GM18526 (cell line): ENCODE data around the gene GNAS.

Experiments
- POLR2A ChIP-seq: IDR thresholded peaks from 3 replicates; pipeline ENCODE4 v1.6.1; 2011; ENCODE audit not compliant: insufficient read length; ENCODE audit errors: extremely low read depth

Gene GNAS

GRCh38 chr20:58893355-58894120 lies 41.0 kb downstream of the GNAS start:
- no peak for TF ChIP-seq POLR2A

GRCh38 chr20:58894652-58895447 lies 42.3 kb downstream of the GNAS start:
- no peak for TF ChIP-seq POLR2A

GRCh38 chr20:58895448-58896180 lies 43.1 kb downstream of the GNAS start:
- no peak for TF ChIP-seq POLR2A

DNA sequence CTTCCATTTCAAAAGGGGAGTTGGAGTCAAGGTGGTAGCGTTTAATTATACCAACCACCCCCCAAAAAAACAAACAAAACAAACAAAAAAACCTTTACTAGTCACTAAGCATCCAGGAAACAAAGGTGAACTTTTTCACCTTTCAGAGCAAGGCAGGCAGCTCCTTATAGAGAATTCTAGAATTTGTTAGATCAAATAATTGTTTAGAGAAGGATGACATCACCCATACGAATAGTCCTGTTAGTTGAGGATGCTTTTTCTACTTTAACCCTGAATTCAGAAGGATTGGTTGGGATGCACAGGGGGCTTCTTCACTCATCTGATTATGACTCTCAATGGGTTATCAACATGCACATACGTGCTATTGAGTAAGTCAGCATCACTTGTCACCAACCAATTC lies 44.3 kb downstream of the GNAS start:
- TF ChIP-seq POLR2A = no peak

DNA sequence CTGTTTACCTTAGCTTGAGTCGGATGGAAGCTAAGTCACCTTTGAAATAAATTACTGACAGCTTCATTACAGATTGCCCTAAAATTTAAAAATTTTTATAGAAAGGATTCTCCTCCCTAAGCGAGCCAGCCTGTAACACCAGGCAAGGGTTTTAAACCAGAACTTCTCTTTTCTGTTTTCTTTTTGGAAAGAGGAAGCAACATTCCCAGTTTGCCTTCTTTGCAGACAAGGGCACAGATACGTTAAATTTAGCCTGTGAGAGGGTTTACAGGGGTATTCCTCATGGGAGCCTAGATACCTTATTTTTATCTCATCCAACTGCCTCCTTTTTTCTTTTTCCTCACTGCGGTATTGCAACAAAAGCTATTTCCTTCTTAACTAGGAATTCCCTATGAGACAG lies 45.0 kb downstream of the GNAS start:
- TF ChIP-seq POLR2A = no peak

- TF ChIP-seq POLR2A = no peak
These were observed 46.3 kb downstream of the GNAS start for GRCh38 chr20:58898629-58899408.

- no peak for TF ChIP-seq POLR2A
These were observed 47.0 kb downstream of the GNAS start for GRCh38 chr20:58899512-58899911.

DNA sequence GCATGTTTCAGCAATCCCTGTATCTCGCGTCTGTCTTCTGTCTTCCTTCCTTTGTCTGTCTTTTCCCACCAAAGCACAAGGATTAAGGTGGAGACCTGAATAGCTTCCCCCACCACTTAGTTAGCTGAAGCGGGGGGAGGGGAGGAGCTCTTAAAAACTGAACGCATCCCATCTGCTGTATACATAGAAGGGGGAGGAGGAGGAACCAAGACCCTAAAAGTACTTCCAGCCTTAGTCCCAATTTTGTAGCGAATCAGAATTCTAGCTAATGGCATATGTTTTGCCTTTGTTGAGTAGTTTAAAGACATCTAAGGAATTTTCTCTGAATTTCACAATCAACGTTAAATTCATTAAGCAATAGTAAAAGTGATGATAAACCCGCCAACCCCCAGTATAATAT lies 47.9 kb downstream of the GNAS start:
- TF ChIP-seq POLR2A = no peak

- TF ChIP-seq POLR2A = no peak
These were observed 49.2 kb downstream of the GNAS start for GRCh38 chr20:58901488-58902402.

GRCh38 chr20:58903614-58904013 lies 51.1 kb downstream of the GNAS start:
- TF ChIP-seq POLR2A = no peak

DNA sequence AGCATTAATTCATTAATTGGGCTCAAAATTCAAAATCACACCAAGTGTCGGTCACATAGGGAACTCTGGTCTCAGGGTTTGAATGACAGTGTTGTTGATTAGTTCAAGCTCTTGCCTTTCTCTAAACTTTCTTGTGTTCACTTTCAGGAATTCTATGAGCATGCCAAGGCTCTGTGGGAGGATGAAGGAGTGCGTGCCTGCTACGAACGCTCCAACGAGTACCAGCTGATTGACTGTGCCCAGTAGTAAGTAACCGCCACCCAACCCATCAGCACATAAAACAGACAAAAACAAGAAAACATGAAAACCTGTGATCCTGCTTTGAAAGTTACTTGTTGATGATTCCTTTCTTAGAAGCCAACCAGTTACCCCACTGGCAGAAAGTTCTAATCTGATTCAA lies 52.7 kb downstream of the GNAS start:
- TF ChIP-seq POLR2A = no peak

- TF ChIP-seq POLR2A = no peak
These were observed 53.6 kb downstream of the GNAS start for GRCh38 chr20:58906111-58906510.

- TF ChIP-seq POLR2A = no peak
These were observed 54.4 kb downstream of the GNAS start for GRCh38 chr20:58906894-58907293.

DNA sequence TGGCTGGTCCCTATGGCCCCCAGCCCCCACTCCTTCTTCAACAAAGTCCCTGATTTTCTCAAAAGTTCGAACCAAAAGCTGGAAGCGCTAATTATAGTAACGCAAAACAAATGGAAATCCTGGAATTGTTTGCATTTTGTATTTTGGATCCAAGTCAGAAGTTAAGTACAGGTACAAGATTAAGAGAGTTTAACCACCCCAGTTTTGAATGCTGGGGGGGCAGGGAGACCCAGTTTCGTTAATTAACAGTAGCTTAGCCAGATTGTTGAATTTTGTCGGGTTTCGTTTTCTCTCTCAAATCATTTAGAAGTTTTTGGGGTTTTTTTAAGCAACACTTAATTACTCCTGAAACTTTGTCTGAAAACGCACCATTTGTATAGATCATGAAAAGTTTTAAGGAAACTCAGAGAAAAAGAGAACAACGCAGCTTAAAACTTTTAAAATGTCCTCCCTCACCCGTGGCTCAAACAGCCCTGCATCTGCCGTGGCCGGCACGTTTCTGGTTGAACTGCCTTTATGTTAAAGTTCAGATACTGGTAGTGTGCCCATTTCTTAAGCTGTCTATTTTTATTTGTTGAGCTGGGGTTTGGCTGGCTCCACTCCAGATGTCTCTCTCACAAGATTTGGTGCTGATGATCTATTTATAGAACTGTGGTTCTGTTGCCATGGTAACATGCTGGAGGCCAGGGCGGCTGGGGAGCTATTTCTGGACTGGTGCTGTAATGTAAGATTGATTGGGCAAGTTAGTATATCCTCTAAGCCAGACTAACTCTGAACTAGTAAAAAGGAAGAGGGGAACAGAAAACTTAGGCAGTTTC lies 55.0 kb downstream of the GNAS start:
- peak; percentile 26 for TF ChIP-seq POLR2A

GRCh38 chr20:58908221-58908620 lies 55.7 kb downstream of the GNAS start:
- no peak for TF ChIP-seq POLR2A
